GM19351 (cell line): ENCODE measurements around the gene MFSD11.
"Not testable (repeated sequence)": the region's sequence is repeated elsewhere in the genome, so short reads cannot be mapped to it uniquely, and the experiment has no call there.

Experiments used
- ATAC-seq: cut with Tn5 transposase; IDR thresholded peaks from one replicate; pipeline ENCODE4 v1.9.1; 2021; ENCODE audit warnings: mild to moderate bottlenecking, moderate library complexity; ENCODE audit not compliant: unreplicated experiment

The MFSD11 gene

DNA sequence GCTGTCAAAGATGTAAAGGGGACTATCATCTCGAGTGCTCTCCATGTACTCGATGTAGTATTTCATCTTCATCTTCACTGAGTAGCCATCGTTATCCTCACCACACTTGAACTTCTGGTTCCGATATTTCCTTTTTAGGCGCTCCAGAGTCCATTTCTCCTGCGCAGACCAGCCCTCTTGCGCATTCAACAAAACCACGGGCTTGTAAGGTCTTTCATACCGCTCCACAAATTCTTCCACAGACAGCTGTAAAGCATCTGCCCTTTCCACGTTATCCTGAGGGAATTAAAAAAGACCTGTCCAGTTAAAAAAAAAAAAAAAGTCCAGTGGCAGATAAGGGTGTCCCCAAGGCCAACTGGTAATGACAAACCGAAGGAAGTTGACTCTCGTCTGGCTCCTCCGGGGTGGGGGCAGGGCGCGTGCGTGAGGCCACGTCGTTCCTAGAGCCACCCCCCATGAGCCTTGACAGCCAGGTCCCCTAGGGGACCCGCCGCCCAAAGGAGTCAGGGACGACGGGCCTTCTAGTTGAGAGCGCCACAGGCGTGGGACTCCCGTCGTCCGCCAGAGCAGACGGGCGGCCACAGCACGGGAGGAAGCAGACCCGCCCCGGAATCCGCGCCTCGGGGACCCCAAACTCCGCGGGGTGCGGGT, 12.2 kb upstream of the MFSD11 start:
- peak; percentile 39 for ATAC-seq

DNA sequence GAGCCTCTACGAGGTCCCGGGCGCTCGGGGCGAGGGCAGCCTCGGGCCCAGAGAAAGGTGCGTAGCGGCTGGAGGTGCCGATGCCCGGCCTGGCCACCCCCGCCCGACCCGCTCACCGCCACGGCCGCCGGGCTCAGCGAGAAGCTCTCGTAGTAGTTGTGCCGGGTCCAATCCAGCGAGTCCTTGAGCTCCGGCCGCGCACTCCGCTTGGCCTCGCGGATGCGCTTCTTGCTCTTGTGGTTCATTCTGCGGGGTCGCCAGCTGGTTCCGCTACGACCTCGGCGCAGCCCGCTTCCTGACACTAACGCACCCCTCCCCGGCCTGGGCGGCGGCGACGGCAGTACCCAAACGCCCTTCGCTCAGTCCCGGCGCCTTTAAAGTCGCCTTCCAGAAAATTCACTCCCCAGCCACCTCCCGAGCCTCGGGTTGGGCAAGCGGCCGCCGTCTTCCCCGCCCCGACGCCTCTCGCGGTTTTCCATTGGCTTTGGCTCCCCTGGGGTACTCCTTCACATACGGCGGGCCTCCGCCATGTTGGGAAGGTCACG, 11.6 kb upstream of the MFSD11 start, which contains the start of gene JMJD6:
Gene JMJD6 (minus strand): TSS at position 376 of the 545 bp plus-strand sequence. CDS start 131 bp downstream, at position 245.
- ATAC-seq = peak; percentile 62

DNA sequence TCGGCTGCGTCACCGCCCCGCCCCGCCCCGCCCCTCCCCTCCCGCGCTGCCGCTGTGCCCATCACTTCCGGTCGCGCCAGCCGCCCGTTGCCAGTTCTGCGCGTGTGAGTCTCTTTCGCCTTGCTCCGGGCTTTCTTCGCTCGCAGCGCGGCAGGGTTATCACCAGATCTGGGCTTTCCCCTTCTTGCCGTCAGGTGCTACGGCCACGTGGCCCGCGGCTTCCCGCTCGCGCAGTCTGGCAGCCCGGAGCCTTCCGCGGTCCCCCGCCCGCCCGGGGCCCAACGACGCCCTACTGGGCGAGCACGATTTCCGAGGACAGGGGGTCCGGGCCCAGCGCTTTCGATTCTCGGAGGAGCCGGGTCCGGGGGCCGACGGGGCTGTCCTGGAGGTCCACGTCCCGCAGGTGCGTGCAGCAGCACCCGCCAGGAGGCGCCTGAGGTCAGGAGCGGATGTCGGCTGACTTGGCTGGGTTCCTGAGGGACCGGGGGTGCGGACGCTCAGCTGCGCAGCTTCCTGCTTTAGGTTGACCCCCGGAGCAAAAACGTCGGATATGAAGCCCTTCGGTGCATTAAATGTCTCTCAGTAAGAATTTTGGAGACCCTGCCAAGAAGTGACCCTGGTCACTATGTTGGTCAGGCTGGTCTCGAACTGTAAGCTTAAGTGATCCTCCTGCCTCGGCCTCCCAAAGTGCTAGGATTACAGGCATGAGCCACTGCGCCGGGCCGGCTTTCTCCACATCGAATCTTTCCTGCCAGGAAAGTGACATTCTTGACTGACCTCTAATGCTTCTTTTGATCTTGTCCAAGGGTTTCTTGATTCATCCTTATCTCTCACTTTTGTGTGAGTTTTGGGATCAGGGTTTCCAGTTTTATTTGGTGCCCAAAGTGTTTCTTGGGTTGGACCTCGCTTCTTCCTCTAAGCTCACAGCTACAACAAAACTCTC, 10.9 kb upstream of the MFSD11 start, which contains the start of gene METTL23:
Gene METTL23 (plus strand): TSS at position 64 of the 943 bp plus-strand sequence. CDS start 2,872 bp downstream, outside the sequence.
- peak; percentile 40 for ATAC-seq

DNA sequence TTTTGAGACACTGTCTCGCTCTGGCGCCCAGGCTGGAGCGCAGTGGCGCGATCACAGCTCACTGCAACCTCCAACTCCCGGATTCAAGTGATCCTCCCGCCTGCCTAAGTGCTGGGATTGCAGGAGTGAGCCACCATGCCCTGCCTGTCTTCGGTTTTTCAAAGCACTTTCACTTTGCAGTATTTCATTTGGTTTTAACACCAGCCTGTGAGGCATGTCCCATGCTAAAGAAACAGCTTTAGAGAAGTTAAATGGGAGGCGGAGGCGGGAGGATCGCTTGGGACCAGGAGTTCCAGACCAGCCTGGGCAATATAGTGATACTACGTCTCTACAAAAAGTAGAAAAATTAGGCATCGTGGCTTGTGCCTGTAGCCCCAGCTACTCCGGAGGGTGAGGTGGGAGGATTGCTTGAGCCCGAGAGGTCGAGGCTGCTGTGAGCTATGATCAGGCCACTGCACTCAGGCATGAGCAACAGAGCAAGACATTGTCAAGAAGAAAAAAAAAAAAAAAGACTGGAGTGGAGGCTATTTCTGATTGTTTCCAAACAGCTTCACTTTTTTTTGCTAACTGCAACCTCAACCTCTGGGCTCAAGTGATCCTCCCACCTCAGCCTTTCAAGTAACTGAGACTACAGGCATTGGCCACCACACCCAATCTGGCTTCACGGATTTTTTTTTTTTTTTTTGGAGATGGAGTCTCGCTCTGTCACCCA, 10.0 kb upstream of the MFSD11 start:
- no peak for ATAC-seq

DNA sequence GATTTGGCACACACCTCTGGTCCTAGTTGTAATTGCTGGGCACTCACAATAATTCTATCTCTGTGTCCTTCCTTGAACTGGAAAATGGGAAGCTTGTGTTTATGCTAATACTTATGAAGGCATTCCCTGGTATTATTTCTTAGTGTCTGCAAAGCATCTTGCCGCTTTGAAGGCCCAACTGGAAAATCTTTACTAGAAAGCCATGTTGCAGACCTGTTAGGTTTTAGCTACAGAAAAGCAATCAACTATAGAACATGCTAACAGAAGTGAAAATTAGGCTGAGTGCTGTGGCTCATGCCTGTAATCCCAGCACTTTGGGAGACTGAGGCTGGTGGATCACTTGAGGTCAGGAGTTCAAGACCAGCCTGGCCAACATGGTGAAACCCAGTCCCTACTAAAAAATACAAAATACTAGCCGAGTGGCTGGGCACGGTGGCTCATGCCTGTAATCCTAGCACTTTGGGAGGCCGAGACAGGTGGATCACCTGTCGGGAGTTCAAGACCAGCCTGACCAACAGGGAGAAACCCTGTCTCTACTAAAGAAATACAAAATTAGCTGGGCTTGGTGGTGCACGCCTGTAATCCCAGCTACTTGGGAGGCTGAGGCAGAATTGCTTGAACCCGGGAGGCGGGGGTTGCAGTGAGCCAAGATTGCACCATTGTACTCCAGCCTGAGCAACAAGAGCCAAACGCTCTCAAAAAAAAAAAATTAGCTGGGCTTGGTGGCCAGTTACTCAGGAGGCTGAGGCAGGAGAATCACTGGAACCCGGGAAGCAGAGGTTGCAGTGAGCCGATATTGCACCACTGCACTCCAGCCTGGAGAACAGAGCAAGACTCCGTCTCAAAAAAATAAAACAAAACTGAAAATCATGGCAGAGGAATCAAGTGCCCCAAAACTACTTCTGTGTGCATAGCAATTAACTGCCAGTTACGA, 5.9 kb upstream of the MFSD11 start:
- not testable (repeated sequence) for ATAC-seq

DNA sequence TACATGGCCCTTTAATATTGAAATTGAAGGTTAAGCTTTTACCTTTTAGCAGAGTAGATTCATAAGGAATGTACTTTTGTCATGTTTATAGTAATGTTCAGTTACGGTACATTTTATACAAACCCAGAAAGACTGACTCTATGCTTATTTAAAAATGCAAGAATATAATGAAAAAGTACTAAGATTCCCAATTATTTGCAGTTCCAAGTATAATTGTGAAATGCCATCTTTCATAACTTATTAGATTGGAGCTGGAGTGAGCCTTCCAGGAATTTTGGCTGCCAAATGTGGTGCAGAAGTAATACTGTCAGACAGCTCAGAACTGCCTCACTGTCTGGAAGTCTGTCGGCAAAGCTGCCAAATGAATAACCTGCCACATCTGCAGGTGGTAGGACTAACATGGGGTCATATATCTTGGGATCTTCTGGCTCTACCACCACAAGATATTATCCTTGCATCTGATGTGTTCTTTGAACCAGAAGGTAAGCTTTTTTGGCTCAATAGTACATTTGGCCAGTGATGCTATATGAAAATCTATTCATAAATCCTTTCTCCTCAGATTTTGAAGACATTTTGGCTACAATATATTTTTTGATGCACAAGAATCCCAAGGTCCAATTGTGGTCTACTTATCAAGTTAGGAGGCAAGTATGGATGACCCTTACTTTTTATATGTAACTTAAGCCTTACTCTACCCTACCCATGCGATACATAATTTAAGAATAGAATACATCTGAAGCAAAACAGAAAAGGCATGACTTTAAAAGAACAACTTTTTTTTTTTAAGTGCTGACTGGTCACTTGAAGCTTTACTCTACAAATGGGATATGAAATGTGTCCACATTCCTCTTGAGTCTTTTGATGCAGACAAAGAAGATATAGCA, 4.9 kb upstream of the MFSD11 start:
- no peak for ATAC-seq

DNA sequence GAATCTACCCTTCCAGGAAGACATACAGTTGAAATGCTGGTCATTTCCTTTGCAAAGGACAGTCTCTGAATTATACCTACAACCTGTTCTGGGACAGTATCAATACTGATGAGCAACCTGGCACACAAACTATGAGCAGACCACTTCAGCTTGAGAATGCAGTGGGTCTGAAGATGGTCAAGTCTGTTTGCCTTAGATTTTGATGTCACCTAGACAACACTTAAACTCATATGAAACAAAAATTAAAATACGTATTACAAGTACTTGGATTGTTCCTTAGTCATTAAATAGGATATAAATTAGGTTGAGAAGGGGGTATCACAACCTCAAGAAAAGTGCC, 4.3 kb upstream of the MFSD11 start:
- ATAC-seq = no peak

DNA sequence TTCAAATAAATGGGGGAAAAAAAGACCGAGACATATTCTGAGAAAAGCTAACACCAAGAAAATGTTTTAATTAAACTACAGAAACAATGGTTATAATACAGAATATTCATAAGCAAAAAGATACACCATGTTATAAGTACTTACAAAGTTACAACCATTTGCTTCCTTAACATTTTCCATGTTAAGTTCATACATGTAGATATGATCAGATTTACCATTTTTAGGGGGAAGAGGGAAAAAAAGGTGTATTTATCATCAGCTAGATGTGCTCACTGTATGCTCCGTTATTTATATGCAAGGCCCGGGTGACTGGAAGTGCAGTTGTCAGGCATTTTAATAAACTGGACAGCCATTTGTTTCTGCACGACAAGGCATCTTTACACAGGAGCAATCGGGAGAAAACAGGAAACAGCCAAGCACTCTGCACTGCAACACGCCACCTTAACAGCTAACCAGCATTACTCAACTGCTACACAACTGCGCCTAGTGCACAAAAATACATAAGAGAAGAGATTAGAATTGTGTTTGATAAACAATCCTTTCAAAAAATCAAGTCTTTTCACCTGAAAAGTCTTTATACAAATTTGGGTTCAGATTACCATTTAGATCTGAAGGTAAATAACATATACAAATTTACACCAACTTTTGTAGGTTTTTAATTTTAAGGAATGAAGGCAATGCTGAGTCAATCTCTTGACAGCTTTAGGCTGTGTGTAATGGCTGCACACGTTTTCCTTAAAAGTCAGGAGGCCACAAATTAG, 3.7 kb upstream of the MFSD11 start:
- no peak for ATAC-seq

DNA sequence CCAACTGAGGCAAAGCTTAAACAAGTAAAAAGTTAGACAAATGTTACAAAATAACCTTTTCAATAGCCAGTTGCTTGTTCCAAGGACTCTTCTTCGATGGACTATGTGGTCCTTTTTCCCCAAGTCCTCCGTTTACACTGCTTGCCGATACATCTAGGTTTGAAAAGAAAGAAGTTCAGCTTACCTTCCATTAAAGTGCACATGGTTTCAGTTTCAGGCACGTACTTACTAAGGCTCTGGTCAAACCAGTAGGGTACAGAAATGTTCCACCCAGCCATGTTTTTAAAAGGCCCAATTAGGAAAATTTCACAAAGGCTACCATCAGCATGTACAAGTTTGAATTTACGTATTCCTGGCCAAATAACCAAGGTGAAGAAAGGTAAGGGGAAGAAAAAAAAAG, 2.9 kb upstream of the MFSD11 start:
- ATAC-seq = no peak

DNA sequence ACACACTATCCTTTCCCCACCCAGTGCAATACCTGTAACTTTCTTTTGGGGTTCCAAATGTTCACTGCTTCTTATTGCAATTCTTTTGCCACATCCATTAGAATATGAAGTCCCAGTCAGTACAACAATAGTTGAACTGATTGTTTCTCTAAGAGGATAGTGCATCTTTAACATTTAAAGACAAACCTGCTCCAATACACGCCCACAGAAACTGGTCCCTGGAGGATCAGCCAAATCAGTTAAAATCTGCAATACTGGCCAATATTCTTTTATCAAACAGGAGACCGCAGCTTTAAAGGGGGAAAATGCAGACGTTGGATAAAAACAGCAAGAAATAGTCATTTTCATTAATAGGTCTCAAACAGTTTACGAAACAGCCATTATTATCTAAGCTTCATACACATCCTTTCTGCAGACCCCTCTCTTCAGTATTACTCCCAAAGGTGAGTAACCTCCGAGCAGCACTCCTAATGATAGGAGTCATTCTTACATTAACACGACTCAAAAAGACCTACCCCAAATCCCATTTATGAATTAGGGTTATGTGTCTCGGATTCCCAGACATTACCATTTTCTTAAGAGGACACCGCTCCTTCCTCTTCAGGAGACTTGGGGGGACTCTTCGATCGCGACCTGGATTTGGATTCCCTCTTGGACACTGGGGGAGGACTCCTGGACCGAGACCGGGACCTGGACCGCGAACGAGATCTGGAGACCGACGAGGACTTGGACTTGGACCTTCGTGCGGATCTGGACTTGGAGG, 2.2 kb upstream of the MFSD11 start:
- no peak for ATAC-seq

DNA sequence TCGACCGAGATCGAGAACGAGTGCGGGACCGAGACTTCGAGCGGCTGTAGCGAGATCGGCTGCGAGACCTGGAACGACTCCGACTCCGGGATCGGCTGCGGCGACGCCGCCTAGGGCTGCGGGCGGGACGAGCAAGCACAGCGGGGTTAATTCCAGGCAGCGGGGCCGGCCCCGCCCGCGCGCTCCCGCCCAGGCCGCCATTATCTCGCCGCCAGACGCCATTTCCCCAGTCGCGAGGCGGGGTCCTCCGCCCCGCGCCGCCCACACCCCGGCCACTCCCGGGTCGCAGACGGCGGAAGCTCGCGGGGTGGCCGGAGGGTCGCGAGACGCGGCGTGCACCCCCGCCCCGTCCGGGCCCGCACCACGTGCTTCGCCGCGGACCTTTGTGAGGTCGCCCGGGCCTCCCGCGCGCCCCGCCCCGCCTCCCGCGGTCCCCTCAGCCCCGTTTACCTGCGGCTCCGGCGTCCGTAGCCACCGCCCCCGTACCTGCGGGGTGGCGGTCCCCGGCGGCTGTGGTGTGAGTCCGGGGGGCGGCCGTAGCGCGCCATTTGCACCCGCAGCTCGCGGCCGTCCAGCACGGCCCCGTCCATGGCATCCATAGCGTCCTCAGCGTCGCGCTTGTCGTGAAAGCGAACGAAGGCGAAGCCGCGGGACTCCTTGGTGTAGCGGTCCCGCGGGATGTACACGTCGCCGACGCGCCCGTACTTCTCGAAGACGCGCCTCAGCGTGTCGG, 1.4 kb upstream of the MFSD11 start:
- peak; percentile 2 for ATAC-seq

DNA sequence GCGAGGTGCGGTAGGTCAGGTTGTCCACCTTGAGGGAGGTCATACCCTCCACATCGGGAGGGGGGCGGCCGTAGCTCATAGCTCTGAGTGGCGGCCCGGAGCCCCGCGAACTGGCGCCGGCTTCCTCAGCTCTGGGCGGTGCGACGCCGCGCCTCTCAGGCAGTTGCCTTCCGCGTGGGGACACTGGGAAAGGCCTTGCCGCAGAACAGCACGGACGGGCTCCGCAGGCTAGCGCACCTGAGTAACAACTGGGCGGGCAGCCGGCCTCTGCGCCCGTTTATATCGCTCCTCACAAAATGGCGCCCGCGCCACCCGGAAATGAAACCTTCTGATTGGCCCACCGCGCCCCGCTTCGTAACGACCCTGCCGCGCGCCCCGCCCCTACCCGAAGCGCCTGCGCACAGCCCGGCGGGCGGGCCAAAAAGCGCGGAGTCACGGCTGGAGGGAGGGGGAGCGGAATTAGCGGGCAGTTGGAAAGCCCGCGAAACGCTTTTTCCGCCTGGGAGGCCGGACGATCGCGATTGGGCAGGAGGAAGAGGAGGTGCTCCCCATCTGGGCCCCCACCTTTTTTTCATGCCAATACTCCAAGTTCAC, 740 bp upstream of the MFSD11 start, which contains the start of gene SRSF2:
Gene SRSF2 (minus strand): TSS at position 250 of the 594 bp plus-strand sequence. CDS start 171 bp downstream, at position 79.
- ATAC-seq = peak; percentile 61

DNA sequence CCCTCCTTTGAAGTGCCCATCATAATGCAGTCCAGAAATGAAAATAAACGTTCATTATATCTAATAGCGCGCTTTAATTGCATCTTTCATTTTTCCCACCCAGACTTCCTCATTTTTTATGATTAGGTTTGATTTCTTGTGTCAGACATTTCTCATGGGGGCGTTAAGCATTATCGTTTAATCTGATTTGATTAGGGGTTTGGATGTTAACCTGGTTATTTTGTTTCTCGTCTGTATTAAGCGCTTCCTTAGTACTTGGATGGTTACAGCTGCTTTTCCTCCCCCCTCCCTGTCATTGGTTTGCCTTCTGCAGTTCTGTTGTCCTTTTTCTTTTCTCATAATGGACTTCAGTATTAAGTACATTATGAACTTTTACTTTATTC, 540 bp downstream of the MFSD11 start:
- ATAC-seq = no peak

DNA sequence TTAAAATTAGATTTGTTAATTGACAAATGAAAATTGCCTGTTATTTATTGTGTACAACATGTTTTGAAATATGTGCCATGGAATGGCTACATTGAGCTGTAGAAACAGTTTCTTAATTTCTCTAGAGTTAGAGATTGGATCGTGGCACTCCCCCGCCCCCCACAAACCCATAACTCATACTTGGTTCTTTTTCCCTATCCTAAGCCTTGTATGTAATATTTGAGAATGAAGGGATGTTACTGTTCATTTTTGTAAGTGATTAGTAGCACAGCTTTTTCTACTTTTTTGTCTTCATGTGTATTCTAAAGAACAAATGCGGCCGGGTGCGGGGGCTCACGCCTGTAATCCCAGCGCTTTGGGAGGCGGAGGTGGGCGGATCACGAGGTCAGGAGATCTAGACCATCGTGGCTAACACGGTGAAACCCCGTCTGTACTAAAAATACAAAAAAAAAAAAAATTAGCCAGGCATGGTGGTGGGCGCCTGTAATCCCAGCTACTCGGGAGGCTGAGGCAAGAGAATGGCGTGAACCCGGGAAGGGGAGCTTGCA, 1.7 kb downstream of the MFSD11 start:
- not testable (repeated sequence) for ATAC-seq

DNA sequence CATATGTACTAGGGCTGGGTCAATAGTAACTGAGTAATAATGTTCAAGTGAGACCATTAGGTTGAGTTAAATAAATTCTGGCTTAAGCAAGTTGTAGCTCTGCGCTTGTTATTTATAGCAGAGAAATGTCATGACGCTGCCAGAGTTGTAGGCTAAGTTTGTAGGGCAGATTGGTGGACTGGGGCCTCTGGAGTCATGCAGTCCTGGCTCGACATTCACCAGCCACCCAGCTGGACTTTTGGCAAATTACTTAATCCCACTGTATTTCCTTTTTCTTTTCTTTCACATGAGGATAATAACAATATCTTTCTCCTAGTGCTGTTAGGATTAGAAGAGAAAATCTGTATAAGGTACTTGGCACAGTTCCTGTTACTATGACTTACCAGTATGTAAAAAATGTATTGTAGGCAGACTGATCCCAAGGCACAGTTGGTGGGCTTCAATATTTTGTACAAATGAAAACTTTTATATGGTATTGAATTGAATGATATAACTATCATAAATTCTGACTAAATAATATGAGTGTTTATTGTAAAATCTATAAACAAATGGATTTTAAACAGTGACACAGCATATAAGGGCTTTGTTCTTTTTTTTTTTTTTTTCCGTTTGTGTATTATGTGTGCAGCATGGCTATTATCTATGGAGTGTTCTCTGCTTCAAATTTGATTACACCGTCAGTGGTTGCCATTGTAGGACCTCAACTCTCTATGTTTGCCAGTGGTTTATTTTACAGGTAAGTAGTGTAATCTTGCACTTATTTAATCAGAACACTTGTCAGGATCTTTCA, 2.6 kb downstream of the MFSD11 start:
- ATAC-seq = no peak
